Measurements from ENCODE around the gene MCRIP2.

The MCRIP2 gene

DNA sequence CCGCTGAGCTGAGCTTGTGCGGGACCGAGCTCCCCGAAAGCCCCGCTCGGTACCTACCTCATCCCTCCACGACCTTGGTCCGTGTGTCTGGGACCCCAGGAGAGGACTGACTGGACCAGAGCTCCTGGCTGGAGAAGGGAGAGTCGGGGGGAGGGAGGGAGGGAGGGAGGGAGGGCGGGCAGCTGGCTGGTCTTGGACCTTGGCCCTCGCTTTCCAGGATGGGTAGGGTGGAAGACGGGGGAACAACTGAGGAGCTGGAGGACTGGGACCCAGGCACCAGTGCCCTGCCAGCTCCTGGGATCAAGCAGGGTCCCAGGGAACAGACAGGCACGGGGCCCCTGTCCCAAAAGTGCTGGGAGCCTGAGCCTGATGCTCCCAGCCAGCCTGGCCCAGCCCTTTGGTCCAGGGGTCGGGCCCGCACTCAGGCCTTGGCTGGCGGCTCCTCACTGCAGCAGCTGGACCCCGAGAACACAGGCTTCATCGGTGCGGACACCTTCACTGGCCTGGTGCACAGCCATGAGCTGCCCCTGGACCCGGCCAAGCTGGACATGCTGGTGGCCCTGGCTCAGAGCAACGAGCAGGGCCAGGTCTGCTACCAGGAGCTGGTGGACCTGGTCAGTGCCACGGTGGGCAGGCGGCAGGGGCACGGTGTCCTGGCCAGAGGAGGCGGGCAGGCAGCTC lies 34.4 kb downstream of the MCRIP2 start:
- no peak for TF ChIP-seq CREB1 (IDR thresholded peaks at IDR 0.05; ENCODE audit: low read depth)
- TF ChIP-seq EP300 (IDR thresholded peaks at IDR 0.05; ENCODE audit: borderline replicate concordance) = no peak
- no peak for TF ChIP-seq RAD21 (IDR thresholded peaks at IDR 0.05; ENCODE audit: low read depth)
- TF ChIP-seq EGR1 (IDR thresholded peaks at IDR 0.05) = no peak
- no peak for TF ChIP-seq YY1 (IDR thresholded peaks at IDR 0.05; ENCODE audit: low read depth)
- TF ChIP-seq, protein P1, sequence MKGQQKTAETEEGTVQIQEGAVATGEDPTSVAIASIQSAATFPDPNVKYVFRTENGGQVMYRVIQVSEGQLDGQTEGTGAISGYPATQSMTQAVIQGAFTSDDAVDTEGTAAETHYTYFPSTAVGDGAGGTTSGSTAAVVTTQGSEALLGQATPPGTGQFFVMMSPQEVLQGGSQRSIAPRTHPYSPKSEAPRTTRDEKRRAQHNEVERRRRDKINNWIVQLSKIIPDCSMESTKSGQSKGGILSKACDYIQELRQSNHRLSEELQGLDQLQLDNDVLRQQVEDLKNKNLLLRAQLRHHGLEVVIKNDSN (IDR thresholded peaks at IDR 0.05) = no peak
- TF ChIP-seq NFIC (IDR thresholded peaks at IDR 0.05) = no peak
- no peak for TF ChIP-seq TEAD4 (IDR thresholded peaks at IDR 0.05)
- TF ChIP-seq TCF12 (IDR thresholded peaks at IDR 0.05; ENCODE audit: low read depth) = no peak
- TF ChIP-seq TAF1 (IDR thresholded peaks at IDR 0.05; ENCODE audit: low read depth) = no peak
- no peak for TF ChIP-seq CEBPB (IDR thresholded peaks at IDR 0.05)
- TF ChIP-seq, protein P2, sequence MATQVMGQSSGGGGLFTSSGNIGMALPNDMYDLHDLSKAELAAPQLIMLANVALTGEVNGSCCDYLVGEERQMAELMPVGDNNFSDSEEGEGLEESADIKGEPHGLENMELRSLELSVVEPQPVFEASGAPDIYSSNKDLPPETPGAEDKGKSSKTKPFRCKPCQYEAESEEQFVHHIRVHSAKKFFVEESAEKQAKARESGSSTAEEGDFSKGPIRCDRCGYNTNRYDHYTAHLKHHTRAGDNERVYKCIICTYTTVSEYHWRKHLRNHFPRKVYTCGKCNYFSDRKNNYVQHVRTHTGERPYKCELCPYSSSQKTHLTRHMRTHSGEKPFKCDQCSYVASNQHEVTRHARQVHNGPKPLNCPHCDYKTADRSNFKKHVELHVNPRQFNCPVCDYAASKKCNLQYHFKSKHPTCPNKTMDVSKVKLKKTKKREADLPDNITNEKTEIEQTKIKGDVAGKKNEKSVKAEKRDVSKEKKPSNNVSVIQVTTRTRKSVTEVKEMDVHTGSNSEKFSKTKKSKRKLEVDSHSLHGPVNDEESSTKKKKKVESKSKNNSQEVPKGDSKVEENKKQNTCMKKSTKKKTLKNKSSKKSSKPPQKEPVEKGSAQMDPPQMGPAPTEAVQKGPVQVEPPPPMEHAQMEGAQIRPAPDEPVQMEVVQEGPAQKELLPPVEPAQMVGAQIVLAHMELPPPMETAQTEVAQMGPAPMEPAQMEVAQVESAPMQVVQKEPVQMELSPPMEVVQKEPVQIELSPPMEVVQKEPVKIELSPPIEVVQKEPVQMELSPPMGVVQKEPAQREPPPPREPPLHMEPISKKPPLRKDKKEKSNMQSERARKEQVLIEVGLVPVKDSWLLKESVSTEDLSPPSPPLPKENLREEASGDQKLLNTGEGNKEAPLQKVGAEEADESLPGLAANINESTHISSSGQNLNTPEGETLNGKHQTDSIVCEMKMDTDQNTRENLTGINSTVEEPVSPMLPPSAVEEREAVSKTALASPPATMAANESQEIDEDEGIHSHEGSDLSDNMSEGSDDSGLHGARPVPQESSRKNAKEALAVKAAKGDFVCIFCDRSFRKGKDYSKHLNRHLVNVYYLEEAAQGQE (IDR thresholded peaks at IDR 0.05; ENCODE audit: low read depth) = no peak
- no peak for TF ChIP-seq FOXM1 (IDR thresholded peaks at IDR 0.05; ENCODE audit: borderline replicate concordance, low read depth)
- TF ChIP-seq ZBTB7A (IDR thresholded peaks at IDR 0.05; ENCODE audit: low read depth) = no peak
- TF ChIP-seq, protein P3, sequence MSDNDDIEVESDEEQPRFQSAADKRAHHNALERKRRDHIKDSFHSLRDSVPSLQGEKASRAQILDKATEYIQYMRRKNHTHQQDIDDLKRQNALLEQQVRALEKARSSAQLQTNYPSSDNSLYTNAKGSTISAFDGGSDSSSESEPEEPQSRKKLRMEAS (IDR thresholded peaks at IDR 0.05) = no peak

DNA sequence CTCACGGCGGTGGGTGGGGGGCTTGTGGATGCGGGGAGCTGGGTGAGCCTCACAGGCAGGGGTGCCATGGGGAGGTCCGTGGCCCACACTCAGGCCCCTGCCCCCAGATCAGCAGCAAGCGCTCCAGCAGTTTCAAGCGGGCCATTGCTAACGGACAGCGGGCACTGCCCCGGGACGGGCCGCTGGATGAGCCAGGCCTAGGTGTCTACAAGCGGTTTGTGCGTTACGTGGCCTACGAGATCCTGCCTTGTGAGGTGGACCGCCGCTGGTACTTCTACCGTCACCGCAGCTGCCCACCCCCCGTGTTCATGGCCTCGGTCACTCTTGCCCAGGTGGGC lies 34.9 kb downstream of the MCRIP2 start:
- TF ChIP-seq ZBTB7A (IDR thresholded peaks at IDR 0.05; ENCODE audit: low read depth) = no peak
- TF ChIP-seq CEBPB (IDR thresholded peaks at IDR 0.05) = no peak
- TF ChIP-seq EP300 (IDR thresholded peaks at IDR 0.05; ENCODE audit: borderline replicate concordance) = no peak
- TF ChIP-seq FOXM1 (IDR thresholded peaks at IDR 0.05; ENCODE audit: borderline replicate concordance, low read depth) = no peak
- TF ChIP-seq TAF1 (IDR thresholded peaks at IDR 0.05; ENCODE audit: low read depth) = no peak
- TF ChIP-seq, protein P1 (IDR thresholded peaks at IDR 0.05) = no peak
- no peak for TF ChIP-seq EGR1 (IDR thresholded peaks at IDR 0.05)
- no peak for TF ChIP-seq TEAD4 (IDR thresholded peaks at IDR 0.05)
- TF ChIP-seq, protein P3 (IDR thresholded peaks at IDR 0.05) = no peak
- TF ChIP-seq, protein P2 (IDR thresholded peaks at IDR 0.05; ENCODE audit: low read depth) = no peak
- TF ChIP-seq NFIC (IDR thresholded peaks at IDR 0.05) = no peak
- no peak for TF ChIP-seq YY1 (IDR thresholded peaks at IDR 0.05; ENCODE audit: low read depth)

DNA sequence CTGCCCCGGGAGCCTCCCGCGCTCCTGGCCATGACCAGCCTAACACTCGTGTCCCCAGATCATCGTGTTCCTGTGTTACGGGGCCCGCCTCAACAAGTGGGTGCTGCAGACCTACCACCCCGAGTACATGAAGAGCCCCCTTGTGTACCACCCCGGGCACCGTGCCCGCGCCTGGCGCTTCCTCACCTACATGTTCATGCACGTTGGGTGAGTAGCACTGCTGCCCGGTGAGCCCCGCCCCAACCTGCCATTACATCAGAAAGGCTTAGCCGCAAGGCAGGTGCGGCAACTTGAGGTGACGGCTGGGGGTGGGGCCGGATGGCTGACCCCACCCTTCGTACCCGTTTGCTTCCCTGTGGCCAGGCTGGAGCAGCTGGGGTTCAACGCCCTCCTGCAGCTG lies 35.3 kb downstream of the MCRIP2 start:
- TF ChIP-seq TCF12 (IDR thresholded peaks at IDR 0.05; ENCODE audit: low read depth) (no peak), TAF1 (IDR thresholded peaks at IDR 0.05; ENCODE audit: low read depth) (no peak), RAD21 (IDR thresholded peaks at IDR 0.05; ENCODE audit: low read depth) (no peak), YY1 (IDR thresholded peaks at IDR 0.05; ENCODE audit: low read depth) (no peak), NFIC (IDR thresholded peaks at IDR 0.05) (no peak), TEAD4 (IDR thresholded peaks at IDR 0.05) (no peak), EGR1 (IDR thresholded peaks at IDR 0.05) (no peak), EP300 (IDR thresholded peaks at IDR 0.05; ENCODE audit: borderline replicate concordance) (no peak), CREB1 (IDR thresholded peaks at IDR 0.05; ENCODE audit: low read depth) (no peak), FOXM1 (IDR thresholded peaks at IDR 0.05; ENCODE audit: borderline replicate concordance, low read depth) (no peak)
- TF ChIP-seq, protein P1 (IDR thresholded peaks at IDR 0.05) = no peak

DNA sequence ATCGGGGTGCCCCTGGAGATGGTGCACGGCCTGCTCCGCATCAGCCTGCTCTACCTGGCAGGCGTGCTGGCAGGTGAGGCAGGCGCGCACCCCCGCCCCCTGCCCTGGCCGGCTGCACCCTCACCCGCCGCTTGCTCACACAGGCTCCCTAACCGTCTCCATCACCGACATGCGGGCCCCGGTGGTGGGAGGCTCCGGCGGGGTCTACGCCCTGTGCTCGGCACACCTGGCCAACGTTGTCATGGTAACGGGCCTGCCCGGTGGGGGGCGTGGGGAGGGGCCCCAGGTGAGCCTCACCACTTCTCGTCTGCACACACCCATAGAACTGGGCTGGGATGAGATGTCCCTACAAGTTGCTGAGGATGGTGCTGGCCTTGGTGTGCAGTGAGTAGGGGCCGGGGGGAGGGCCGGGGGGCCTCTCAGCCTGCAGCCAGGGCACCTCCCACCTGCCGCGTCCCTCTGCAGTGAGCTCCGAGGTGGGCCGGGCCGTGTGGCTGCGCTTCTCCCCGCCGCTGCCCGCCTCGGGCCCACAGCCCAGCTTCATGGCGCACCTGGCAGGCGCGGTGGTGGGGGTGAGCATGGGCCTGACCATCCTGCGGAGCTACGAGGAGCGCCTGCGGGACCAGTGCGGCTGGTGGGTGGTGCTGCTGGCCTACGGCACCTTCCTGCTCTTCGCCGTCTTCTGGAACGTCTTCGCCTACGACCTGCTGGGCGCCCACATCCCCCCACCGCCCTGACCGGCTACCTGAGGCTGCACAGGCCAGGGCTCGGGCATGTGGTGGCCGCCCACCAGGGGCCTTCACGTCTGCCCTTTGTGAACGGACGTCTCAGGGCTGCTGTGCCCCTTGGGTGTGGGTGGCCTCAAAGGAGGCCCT lies 35.9 kb downstream of the MCRIP2 start:
- TF ChIP-seq CREB1 (IDR thresholded peaks at IDR 0.05; ENCODE audit: low read depth) (no peak), ZBTB7A (IDR thresholded peaks at IDR 0.05; ENCODE audit: low read depth) (no peak), EP300 (IDR thresholded peaks at IDR 0.05; ENCODE audit: borderline replicate concordance) (no peak), EGR1 (IDR thresholded peaks at IDR 0.05) (no peak), TEAD4 (IDR thresholded peaks at IDR 0.05) (no peak)
- TF ChIP-seq, protein P2 (IDR thresholded peaks at IDR 0.05; ENCODE audit: low read depth) = no peak
- TF ChIP-seq, protein P3 (IDR thresholded peaks at IDR 0.05) = no peak

Measured in Ishikawa (cell line).